NCI-H510A (cell line): ENCODE data around the gene FALEC.
A peak's percentile ranks its signal among the peaks of the same experiment; 100 is the strongest.
"Not testable (repeated sequence)": the region's sequence is repeated elsewhere in the genome, so short reads cannot be mapped to it uniquely, and the experiment has no call there.

ENCODE experiments used
- DNase-seq: peaks from one replicate; lab custom pipeline; 2025; lab: John Stamatoyannopoulos, UW

Gene FALEC

DNA sequence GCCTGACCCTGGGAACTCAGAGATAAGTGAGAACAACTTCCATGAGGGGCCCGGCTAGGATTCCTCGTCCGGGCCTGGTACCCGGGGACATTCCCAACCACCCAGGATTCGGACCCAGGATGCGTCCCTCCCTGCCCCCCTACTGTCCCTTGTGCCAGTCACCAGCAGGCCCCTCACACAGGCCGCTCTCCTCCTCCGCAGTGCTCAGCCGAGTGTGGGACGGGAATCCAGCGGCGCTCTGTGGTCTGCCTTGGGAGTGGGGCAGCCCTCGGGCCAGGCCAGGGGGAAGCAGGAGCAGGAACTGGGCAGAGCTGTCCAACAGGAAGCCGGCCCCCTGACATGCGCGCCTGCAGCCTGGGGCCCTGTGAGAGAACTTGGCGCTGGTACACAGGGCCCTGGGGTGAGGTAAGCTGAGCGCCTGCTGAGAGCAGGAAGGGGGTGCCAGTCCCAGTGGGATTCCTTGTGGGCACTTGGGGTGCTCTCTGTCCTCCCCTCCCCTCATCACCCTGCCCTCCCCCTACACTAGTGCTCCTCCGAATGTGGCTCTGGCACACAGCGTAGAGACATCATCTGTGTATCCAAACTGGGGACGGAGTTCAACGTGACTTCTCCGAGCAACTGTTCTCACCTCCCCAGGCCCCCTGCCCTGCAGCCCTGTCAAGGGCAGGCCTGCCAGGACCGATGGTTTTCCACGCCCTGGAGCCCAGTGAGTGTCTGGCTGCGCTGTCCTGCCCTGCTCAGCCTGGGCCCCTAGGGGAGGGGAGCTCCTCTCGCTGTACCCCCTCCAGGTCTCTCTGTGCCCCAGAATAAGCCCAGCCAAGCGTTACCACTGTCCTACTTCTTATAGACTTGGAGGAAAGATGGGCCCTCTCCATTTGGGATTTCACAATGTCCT, 43.5 kb downstream of the FALEC start:
- no peak for DNase-seq

DNA sequence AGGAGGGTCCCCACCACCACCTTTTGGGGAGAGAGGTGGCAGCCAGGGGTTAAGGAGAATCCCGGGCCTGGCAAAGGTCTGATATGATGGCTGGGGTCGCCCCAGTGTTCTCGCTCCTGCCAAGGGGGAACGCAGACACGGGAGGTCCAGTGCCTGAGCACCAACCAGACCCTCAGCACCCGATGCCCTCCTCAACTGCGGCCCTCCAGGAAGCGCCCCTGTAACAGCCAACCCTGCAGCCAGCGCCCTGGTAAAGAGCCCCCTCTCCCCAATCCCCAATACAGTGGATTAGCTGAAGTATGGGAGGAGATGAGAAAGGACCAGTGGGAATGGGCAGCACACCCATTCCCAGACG, 44.1 kb downstream of the FALEC start:
- no peak for DNase-seq

DNA sequence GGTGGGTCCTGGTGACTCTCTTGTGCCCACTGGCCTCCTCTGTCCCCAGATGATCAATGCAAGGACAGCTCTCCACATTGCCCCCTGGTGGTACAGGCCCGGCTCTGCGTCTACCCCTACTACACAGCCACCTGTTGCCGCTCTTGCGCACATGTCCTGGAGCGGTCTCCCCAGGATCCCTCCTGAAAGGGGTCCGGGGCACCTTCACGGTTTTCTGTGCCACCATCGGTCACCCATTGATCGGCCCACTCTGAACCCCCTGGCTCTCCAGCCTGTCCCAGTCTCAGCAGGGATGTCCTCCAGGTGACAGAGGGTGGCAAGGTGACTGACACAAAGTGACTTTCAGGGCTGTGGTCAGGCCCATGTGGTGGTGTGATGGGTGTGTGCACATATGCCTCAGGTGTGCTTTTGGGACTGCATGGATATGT, 44.5 kb downstream of the FALEC start:
- DNase-seq = no peak

- DNase-seq = peak; percentile 89
Observed at GRCh38 chr1:150560576-150561253, 45.2 kb downstream of the FALEC start.

DNA sequence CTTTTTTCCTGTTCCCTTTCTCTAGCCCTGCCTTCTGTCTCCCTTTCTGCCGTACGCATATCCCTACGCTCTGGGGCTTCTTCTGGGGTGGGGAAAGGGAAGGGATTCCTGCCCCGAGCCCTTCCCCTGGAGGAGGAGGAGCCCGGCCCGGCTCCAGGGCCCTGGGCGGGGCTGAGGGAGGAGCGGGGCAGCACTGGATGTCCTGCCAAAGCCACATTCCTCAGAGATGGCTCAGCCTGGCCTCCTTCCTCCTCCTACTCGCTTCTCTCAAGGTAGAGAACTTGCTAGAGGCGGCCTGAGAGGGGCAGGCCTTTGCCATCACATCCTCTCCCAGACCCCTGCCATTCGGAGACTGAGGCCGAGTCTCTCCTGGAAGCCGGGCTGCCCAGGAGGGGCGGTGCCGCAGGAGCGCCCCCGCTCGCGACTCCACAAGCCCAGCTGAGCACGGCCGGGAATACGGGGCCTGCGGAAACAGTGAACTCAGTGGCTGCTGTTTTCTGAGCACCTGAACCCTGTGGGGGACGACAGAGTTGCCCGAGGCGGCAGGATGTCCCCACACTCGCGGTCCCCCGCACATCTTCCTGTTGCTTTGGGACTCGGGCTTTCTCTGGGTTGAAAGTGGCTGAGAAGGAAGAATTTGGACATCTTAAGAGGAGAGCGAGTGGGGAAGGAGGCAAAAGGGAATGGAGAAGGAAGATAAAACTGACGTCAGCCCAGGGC, 45.9 kb downstream of the FALEC start:
- DNase-seq = peak; percentile 89

DNA sequence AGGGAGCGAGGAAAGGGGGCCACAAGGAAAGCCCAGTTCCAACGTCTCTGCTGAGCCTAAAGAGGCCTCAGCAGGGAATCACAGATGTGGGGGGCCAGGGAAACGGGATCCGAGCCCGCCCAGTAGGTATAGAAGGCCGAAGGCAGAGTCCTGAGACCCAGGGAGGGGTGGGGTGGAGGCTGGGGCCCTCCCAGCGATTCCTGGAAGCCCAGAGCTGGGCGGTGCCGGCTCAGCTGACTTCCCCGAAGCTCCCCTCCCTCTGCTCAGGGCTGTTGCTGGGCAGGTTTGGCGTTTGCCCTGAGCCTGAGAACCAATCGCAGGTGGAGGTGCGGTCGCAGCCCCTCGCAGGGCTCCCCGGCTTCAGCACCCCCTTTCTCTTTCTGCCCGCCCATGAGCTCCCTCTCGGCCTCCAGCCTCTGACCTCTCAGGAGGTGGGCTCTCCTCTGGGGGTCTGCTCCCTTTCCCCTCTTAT, 46.5 kb downstream of the FALEC start:
- peak; percentile 72 for DNase-seq

DNA sequence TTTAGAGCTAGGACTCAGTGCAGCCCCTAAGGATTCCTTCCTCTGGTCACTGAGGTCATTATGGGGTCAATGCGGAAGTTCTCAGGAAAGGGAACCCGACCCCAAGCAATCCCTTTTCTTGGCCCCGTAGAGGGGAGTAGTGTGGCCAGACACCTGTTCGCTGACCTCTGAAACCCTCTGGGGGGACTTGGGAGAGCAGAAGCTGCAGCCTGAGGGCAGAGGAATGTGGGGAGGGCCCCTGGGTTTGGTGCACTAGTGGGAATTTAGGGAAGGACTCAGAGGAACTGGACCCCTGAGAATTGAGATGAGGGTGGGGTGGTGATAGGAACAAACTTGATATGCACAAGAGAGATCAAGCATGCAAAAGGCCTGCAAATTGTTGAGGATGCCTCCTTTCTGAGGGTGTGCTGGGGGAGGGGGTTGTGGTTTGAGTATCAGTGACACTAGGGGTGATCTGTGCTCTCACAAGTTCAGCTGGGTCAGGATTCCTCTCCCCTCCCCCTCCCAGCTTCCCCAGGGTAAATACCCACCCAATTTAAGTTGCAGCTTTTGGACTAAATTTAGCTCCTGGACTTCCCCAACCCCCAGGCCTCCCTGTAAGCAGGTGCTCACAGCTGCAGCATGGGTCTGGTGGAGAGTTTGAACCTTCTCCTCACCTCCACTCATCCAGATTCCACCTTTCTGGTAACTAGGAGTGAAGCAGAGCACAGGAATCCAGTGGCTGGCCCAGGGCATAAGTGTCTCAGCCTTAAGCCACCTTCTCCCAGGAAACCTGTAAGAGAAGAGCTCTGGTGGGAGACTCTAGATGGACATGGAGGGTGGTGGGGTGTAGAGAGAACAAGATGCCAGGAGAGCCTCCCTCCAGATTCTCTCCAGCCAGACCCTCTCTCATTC, 47.1 kb downstream of the FALEC start:
- DNase-seq = no peak

- DNase-seq = peak; percentile 32
Observed at GRCh38 chr1:150563340-150564038, 47.9 kb downstream of the FALEC start.

- DNase-seq = no peak
Observed at GRCh38 chr1:150564051-150564991, 48.8 kb downstream of the FALEC start.

DNA sequence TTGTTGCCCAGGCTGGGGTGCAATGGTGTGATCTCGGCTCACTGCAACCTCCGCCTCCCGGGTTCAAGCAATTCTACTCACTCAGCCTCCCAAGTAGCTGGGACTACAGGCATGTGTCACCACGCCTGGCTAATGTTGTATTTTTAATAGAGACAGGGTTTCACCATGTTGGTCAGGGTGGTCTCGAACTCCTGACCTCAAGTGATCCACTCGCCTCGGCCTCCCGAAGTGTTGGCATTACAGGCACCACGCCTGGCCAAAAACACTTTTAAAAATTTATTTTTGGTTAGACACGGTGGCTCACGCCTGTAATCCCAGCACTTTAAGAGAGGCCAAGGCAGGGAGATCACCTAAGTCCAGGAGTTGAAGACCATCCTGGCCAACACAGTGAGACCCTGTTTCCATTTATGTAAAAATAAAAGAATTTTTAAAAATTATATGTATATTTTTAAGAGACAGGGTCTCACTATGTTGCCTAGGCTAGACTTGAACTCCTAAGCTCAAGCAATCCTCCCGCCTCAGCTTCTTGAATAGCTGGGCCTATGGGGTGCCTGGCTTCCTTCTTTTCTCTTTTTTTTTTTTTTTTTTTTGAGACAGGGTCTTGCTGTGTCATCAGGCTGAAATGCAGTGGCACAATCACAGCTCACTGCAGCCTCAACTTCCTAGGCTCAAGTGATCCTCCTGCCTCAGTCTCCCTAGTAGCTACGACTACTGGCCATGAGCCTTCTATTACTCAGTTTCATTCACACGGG, 49.9 kb downstream of the FALEC start:
- not testable (repeated sequence) for DNase-seq

- DNase-seq = no peak
Observed at GRCh38 chr1:150566589-150567340, 51.2 kb downstream of the FALEC start.

GRCh38 chr1:150567341-150567716, 51.8 kb downstream of the FALEC start:
- no peak for DNase-seq

DNA sequence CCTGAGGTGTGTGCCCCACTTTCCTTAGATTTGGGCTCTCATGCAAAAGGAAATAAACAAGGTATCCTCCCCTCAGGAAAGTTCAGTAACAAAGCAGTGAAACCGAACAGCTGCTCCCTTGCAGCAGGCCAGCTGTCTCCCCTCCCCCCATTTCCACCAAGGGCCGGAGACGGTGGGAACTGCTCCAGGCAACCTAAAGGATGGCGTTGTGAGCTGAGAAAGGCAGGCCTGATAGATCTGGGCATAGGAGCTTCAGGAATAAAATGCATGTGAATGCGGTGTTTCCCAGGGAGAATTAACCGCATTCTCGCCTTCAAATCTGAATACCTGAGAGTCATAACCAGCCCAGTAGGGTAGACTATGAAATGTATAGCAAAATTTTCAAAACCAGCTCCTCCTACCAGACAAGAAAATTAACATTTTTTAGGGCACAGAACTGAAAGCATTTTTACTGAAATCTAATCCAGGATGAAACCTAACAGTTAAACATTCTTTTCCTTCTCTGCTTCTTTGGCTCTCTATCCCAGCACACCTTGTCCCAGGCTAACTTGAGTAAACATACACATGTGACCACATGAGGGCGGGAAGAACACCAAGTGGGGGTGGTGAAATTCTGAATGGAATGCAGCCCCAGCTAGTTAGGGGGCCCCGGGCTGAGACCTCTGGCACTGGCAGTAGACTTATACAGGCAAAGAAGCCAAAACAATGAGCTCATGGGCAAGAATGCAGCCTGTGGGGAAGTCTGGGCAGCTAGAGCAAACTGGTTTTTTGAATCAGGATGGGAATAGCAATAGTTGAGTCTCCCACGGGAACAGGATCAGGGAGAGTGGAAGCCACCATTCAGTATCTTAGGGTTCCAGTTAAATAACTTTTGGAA, 52.4 kb downstream of the FALEC start:
- peak; percentile 34 for DNase-seq

DNA sequence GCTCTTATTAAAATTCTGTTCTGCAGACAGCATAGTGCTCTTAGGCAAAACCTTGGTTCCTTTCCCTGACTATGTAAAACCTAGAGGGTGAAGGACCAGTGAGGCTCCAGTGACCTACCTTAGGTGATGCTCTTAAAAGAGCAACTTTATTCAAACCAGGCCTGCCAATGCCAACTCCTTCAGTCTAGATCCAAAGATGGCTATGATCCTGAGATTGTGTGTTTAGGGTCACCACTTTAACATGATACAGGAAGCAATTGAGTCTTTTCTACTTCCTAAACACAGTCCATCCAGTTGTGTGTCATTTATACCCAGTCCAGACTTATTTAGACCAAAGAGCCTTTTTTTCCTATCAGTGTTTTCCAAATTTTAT, 53.0 kb downstream of the FALEC start:
- no peak for DNase-seq

DNA sequence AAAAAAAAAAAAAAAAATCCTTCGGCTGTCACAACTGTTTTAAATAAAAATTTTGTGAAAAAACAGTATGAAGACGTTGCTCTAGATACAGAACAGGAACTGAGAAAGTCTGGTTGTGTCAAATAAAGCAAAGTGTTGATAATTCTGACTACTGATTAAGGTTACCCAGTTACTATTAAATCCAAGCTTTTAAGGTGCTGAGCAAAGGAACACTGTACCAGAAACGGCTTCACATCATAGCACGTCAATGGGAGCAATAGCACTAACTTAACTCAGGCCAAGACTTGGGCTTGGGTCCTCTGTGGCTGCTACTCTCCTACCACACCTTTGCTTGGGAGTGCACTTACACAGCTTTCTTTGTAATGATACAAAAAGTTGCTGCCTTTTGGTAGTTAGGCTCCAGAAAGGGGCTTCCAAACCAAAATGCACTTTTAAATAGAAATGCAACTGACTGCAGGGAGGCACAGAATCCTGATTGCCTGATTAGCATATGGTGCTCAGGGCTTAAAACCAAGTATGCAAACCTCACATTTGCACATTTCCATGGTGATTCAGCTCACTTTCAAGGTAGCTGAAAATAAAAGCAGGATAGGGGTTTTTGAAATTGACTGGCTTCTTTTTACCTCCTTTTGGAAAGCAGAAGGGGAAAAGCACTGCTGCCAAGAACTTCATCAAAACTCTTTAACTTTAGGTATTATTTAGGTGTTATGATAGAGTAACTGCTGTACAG, 57.5 kb downstream of the FALEC start:
- DNase-seq = no peak

GRCh38 chr1:150573648-150574071, 58.1 kb downstream of the FALEC start:
- not testable (repeated sequence) for DNase-seq
